ENCODE measurements around the gene TOMM40L. TPM values are rescaled to one million over a fixed set of nuclear protein-coding genes. Genes with fewer than 3 reads are reported as not detected.

TOMM40L gene
- total and polyA plus RNA-seq, 9 donors: 2.4 to 15.2 (median 7.5) TPM

- 42 to 53% (median 42%) methylated on average over 3 of the region's 3 CpGs for WGBS, 3 donors
- peak overlapping the region; percentile 8 to 70 for H3K27ac ChIP-seq
- DNase-seq: peak in 2 of 5 donors; percentile 9 to 35
Measured at GRCh38 chr1:161267321-161267720, 41.5 kb downstream of the TOMM40L start.

GRCh38 chr1:161273402-161273801, 47.5 kb downstream of the TOMM40L start:
- Histone ChIP-seq H3K27me3 (no peaks in the 10 kb centered on the region), H3K27ac (no peak overlapping the region), H3K9me3 (no peaks in the 10 kb centered on the region), H3K4me1 (ENCODE audit: insufficient read depth) (no peaks in the 10 kb centered on the region), H3K36me3 (no peaks in the 10 kb centered on the region), H3K4me3 (no peak overlapping the region)
- no peak for TF ChIP-seq CTCF (IDR thresholded peaks at IDR 0.05)
- no peak for TF ChIP-seq EP300 (IDR thresholded peaks at IDR 0.05)
- no peak for TF ChIP-seq POLR2A (IDR thresholded peaks at IDR 0.05)
- WGBS, 3 donors: 26 to 32% (median 28%) methylated on average over 3 of the region's 3 CpGs
- intact Hi-C loops (cut with DNase I): no loop called here
- DNase-seq: no peak

More at GRCh38 chr1:161267321-161267720, 41.5 kb downstream of the TOMM40L start:
- Histone ChIP-seq H3K4me1 (ENCODE audit: insufficient read depth) (peaks cover 24% of the 10 kb centered on the region), H3K9me3 (no peaks in the 10 kb centered on the region), H3K36me3 (no peaks in the 10 kb centered on the region), H3K27me3 (no peaks in the 10 kb centered on the region), H3K4me3 (no peak overlapping the region)
- TF ChIP-seq EP300 (IDR thresholded peaks at IDR 0.05) (no peak), POLR2A (IDR thresholded peaks at IDR 0.05) (no peak), CTCF (IDR thresholded peaks at IDR 0.05) (no peak)
- intact Hi-C loops (cut with DNase I): no loop called here

GRCh38 chr1:161274874-161275273, 49.0 kb downstream of the TOMM40L start:
- H3K4me1 ChIP-seq (ENCODE audit: insufficient read depth): no peaks in the 10 kb centered on the region
- 31 to 59% (median 39%) methylated on average over 3 of the region's 3 CpGs for WGBS, 3 donors
- H3K4me3 ChIP-seq: no peak overlapping the region
- intact Hi-C loops (cut with DNase I): no loop called here
- no peaks in the 10 kb centered on the region for H3K27me3 ChIP-seq
- no peak for DNase-seq
- no peaks in the 10 kb centered on the region for H3K36me3 ChIP-seq
- no peak overlapping the region for H3K27ac ChIP-seq
- TF ChIP-seq CTCF (IDR thresholded peaks at IDR 0.05) (no peak), POLR2A (IDR thresholded peaks at IDR 0.05) (no peak), EP300 (IDR thresholded peaks at IDR 0.05) (no peak)
- H3K9me3 ChIP-seq: no peaks in the 10 kb centered on the region

Small RNA genes within 50 kb of the gene (microRNA-seq; reads per million reads assigned to microRNA genes)
- 0 to 0.18 (median 0.16) reads per million in 3 donors for gene MIR5187

Other genes with a start within 250 kb of the TOMM40L start
- gene F11R, start 204.9 kb upstream of the TOMM40L start, total RNA-seq: 10 to 100 TPM; 14.8 to 62.7 (median 34.9) TPM
- 10 to 100 TPM; 26.1 to 68.5 TPM for gene F11R, start 204.9 kb upstream of the TOMM40L start, polyA plus RNA-seq
- gene TSTD1, start 187.1 kb upstream of the TOMM40L start, total RNA-seq: 100 to 1,000 TPM in 1 of 7 donors, 10 to 100 TPM in 6; 32.6 to 200 (median 50.3) TPM
- 100 to 1,000 TPM in 1 of 2 donors, 10 to 100 TPM in 1; 13.6 to 107 TPM for gene TSTD1, start 187.1 kb upstream of the TOMM40L start, polyA plus RNA-seq
- 10 to 100 TPM; 28.1 to 49.6 (median 44.0) TPM for gene USF1, start 180.1 kb upstream of the TOMM40L start, total RNA-seq
- gene USF1, start 180.1 kb upstream of the TOMM40L start, polyA plus RNA-seq: 10 to 100 TPM; 38.8 to 54.8 TPM
- gene ARHGAP30, start 156.2 kb upstream of the TOMM40L start, total RNA-seq: 1 to 10 TPM; 1.7 to 6.3 (median 2.8) TPM
- gene ARHGAP30, start 156.2 kb upstream of the TOMM40L start, polyA plus RNA-seq: 1 to 10 TPM; 1.6 to 9.3 TPM
- gene NECTIN4, start 136.5 kb upstream of the TOMM40L start, total RNA-seq: 1 to 10 TPM in 1 of 7 donors, under 1 TPM in 4, not detected in 2; 0.15 to 4.4 (median 0.26) TPM
- under 1 TPM in 1 of 2 donors, not detected in 1; 0.07 TPM for gene NECTIN4, start 136.5 kb upstream of the TOMM40L start, polyA plus RNA-seq
- gene KLHDC9, start 127.7 kb upstream of the TOMM40L start, total RNA-seq: 10 to 100 TPM in 2 of 7 donors, 1 to 10 TPM in 5; 5.5 to 23.3 (median 7.5) TPM
- 1 to 10 TPM; 7.1 to 7.3 TPM for gene KLHDC9, start 127.7 kb upstream of the TOMM40L start, polyA plus RNA-seq
- 10 to 100 TPM; 18.1 to 54.0 (median 46.9) TPM for gene PFDN2, start 108.0 kb upstream of the TOMM40L start, total RNA-seq
- 10 to 100 TPM; 66.6 to 94.4 TPM for gene PFDN2, start 108.0 kb upstream of the TOMM40L start, polyA plus RNA-seq
- gene NIT1, start 108.0 kb upstream of the TOMM40L start, total RNA-seq: 10 to 100 TPM; 25.4 to 37.1 (median 33.7) TPM
- gene NIT1, start 108.0 kb upstream of the TOMM40L start, polyA plus RNA-seq: 10 to 100 TPM; 36.7 to 37.5 TPM
- 10 to 100 TPM; 19.0 to 40.2 (median 38.1) TPM for gene DEDD, start 93.4 kb upstream of the TOMM40L start, total RNA-seq
- 10 to 100 TPM; 35.2 to 53.9 TPM for gene DEDD, start 93.4 kb upstream of the TOMM40L start, polyA plus RNA-seq
- gene UFC1, start 72.1 kb upstream of the TOMM40L start, total RNA-seq: 100 to 1,000 TPM in 3 of 7 donors, 10 to 100 TPM in 4; 63.2 to 111 (median 96.1) TPM
- gene UFC1, start 72.1 kb upstream of the TOMM40L start, polyA plus RNA-seq: 100 to 1,000 TPM; 131 to 209 TPM
- 10 to 100 TPM; 16.7 to 41.9 (median 38.5) TPM for gene USP21, start 66.6 kb upstream of the TOMM40L start, total RNA-seq
- gene USP21, start 66.6 kb upstream of the TOMM40L start, polyA plus RNA-seq: 10 to 100 TPM; 29.2 to 32.0 TPM
- 10 to 100 TPM; 20.1 to 37.9 (median 24.2) TPM for gene PPOX, start 59.6 kb upstream of the TOMM40L start, total RNA-seq
- 10 to 100 TPM; 21.1 to 29.6 TPM for gene PPOX, start 59.6 kb upstream of the TOMM40L start, polyA plus RNA-seq
- gene B4GALT3, start 48.6 kb upstream of the TOMM40L start, total RNA-seq: 10 to 100 TPM; 23.1 to 40.6 (median 28.8) TPM
- gene B4GALT3, start 48.6 kb upstream of the TOMM40L start, polyA plus RNA-seq: 10 to 100 TPM; 24.2 to 44.0 TPM
- 100 to 1,000 TPM in 4 of 7 donors, 10 to 100 TPM in 3; 40.7 to 437 (median 103) TPM for gene ADAMTS4, start 27.0 kb upstream of the TOMM40L start, total RNA-seq
- 10 to 100 TPM in 1 of 2 donors, under 1 TPM in 1; 0.90 to 19.4 TPM for gene ADAMTS4, start 27.0 kb upstream of the TOMM40L start, polyA plus RNA-seq
- gene NDUFS2, start 23.7 kb upstream of the TOMM40L start, total RNA-seq: 100 to 1,000 TPM in 4 of 7 donors, 10 to 100 TPM in 3; 90.7 to 137 (median 105) TPM
- gene NDUFS2, start 23.7 kb upstream of the TOMM40L start, polyA plus RNA-seq: 100 to 1,000 TPM in 1 of 2 donors, 10 to 100 TPM in 1; 76.2 to 140 TPM
- gene FCER1G, start 10.8 kb upstream of the TOMM40L start, total RNA-seq: 10 to 100 TPM in 4 of 7 donors, 1 to 10 TPM in 3; 7.1 to 38.0 (median 19.3) TPM
- gene FCER1G, start 10.8 kb upstream of the TOMM40L start, polyA plus RNA-seq: 100 to 1,000 TPM in 1 of 2 donors, 10 to 100 TPM in 1; 38.3 to 270 TPM
- 1 to 10 TPM in 1 of 7 donors, under 1 TPM in 1, not detected in 5; 0.85 to 4.3 TPM for gene APOA2, start 2.4 kb upstream of the TOMM40L start, total RNA-seq
- gene APOA2, start 2.4 kb upstream of the TOMM40L start, polyA plus RNA-seq: not detected
- not detected for gene NR1I3, start 12.1 kb downstream of the TOMM40L start, total RNA-seq
- not detected for gene NR1I3, start 12.1 kb downstream of the TOMM40L start, polyA plus RNA-seq
- 10 to 100 TPM in 1 of 7 donors, 1 to 10 TPM in 5, under 1 TPM in 1; 0.69 to 20.2 (median 1.7) TPM for gene PCP4L1, start 32.7 kb downstream of the TOMM40L start, total RNA-seq
- 1 to 10 TPM; 2.6 to 9.4 TPM for gene PCP4L1, start 32.7 kb downstream of the TOMM40L start, polyA plus RNA-seq
- 1 to 10 TPM; 1.4 to 3.8 (median 2.5) TPM for gene MPZ, start 83.9 kb downstream of the TOMM40L start, total RNA-seq
- 1 to 10 TPM; 2.3 to 9.3 TPM for gene MPZ, start 83.9 kb downstream of the TOMM40L start, polyA plus RNA-seq
- 100 to 1,000 TPM in 5 of 7 donors, 10 to 100 TPM in 2; 12.6 to 149 (median 126) TPM for gene SDHC, start 88.3 kb downstream of the TOMM40L start, total RNA-seq
- 100 to 1,000 TPM; 115 to 327 TPM for gene SDHC, start 88.3 kb downstream of the TOMM40L start, polyA plus RNA-seq
- 10 to 100 TPM in 1 of 7 donors, 1 to 10 TPM in 3, not detected in 3; 1.5 to 15.2 (median 2.5) TPM for gene CFAP126, start 141.8 kb downstream of the TOMM40L start, total RNA-seq
- under 1 TPM in 1 of 2 donors, not detected in 1; 0.11 TPM for gene CFAP126, start 141.8 kb downstream of the TOMM40L start, polyA plus RNA-seq

All from ovary (tissue), 9 donors.